K562 (cell line): ENCODE results near the gene GDPD2. TPM values are rescaled to one million over a fixed set of nuclear protein-coding genes. Genes with fewer than 3 reads are reported as not detected.
A peak's percentile ranks its signal among the peaks of the same experiment; 100 is the strongest.

Experiments used
- ADNP ChIP-seq: fragments of 200-800 bp; sonication (Bioruptor generic); IDR thresholded peaks from 2 replicates; pipeline ENCODE4 v1.6.1; 2016; ENCODE audit warnings: missing genetic modification characterization, missing compliant biosample characterization
- DACH1 ChIP-seq: fragments of 450-650 bp; IDR thresholded peaks from 2 replicates; pipeline ENCODE4 v1.6.1; 2018; ENCODE audit not compliant: partially characterized antibody
- FOXA1 ChIP-seq: fragments of 450-650 bp; IDR thresholded peaks from 2 replicates; pipeline ENCODE4 v1.6.1; 2016; ENCODE audit warnings: mild to moderate bottlenecking, borderline replicate concordance
- HNRNPUL1 ChIP-seq: fragments of 200-400 bp; formaldehyde crosslinking; IDR thresholded peaks from 2 replicates; pipeline ENCODE4 v1.6.1; 2017; ENCODE audit warnings: low read length
- MAZ ChIP-seq, 2 experiments: fragments of 450-650 bp in 1 of 2; sonication (generic) in 1 of 2; formaldehyde crosslinking; IDR thresholded peaks in 1 of 2; conservative IDR thresholded peaks in 1 of 2; 2 replicates each; pipeline versions ENCODE4 v1.4.0 to v1.5.0; 2020; ENCODE audit warnings: mild to moderate bottlenecking in 1 of 2, missing genetic modification reagents in 1 of 2
- MCM7 ChIP-seq, 2 experiments: fragments of 450-650 bp; IDR thresholded peaks; 2 replicates each; pipeline ENCODE4 v1.6.1; 2016 to 2018
- NRF1 ChIP-seq, 2 experiments: fragments of 450-650 bp; IDR thresholded peaks in 1 of 2; conservative IDR thresholded peaks in 1 of 2; 2 replicates each; pipeline ENCODE4 v1.6.1; 2014; ENCODE audit warnings: mild to moderate bottlenecking in 2 of 2
- NUFIP1 ChIP-seq: fragments of 450-650 bp; IDR thresholded peaks from 2 replicates; pipeline ENCODE4 v1.6.1; 2018; ENCODE audit not compliant: partially characterized antibody
- POLR2AphosphoS5 ChIP-seq: IDR thresholded peaks from 2 replicates; pipeline ENCODE4 v1.6.1; 2011; ENCODE audit warnings: mild to moderate bottlenecking, low read depth, low read length, moderate library complexity; ENCODE audit not compliant: control insufficient read depth, insufficient read depth
- POLR2G ChIP-seq: fragments of 200-400 bp; formaldehyde crosslinking; IDR thresholded peaks from 2 replicates; pipeline ENCODE4 v1.6.1; 2017; ENCODE audit warnings: low read depth, mild to moderate bottlenecking, antibody characterized with exemption, low read length, moderate library complexity
- PRPF4 ChIP-seq: fragments of 200-400 bp; formaldehyde crosslinking; IDR thresholded peaks from one replicate; pipeline ENCODE4 v1.6.1; 2017; ENCODE audit warnings: low read length, low read depth, mild to moderate bottlenecking; ENCODE audit not compliant: insufficient read depth, poor library complexity, severe bottlenecking
- STAT5A ChIP-seq: IDR thresholded peaks from 2 replicates; pipeline ENCODE4 v1.6.1; 2012; ENCODE audit warnings: low read length, inconsistent platforms, borderline replicate concordance
- TCFL5 ChIP-seq: fragments of 250-450 bp; sonication (Bioruptor Pico); conservative IDR thresholded peaks from 2 replicates; pipeline ENCODE4 v1.6.1; 2021; ENCODE audit warnings: mild to moderate bottlenecking, moderate library complexity, matching md5 sums
- ZNF143 ChIP-seq: sonication (generic); formaldehyde crosslinking; IDR thresholded peaks from 2 replicates; pipeline ENCODE4 v1.9.0; 2022; ENCODE audit warnings: mild to moderate bottlenecking, missing genetic modification reagents
- ZNF311 ChIP-seq: fragments of 250-450 bp; sonication (Bioruptor Pico); IDR thresholded peaks from 2 replicates; pipeline ENCODE4 v1.4.0; 2020; ENCODE audit warnings: mild to moderate bottlenecking, moderate library complexity
- polyA plus RNA-seq, 8 experiments: library from polyadenylated mRNA; depleted of rRNA in 4 of 8; stranded (reverse) in 5 of 8; unstranded in 3 of 8; fragments of >200 nt; fragmentation: Nextera tagmentation in 2 of 8; fragmentation: Illumina TruSeq in 1 of 8; extraction: Ambion mirVana in 2 of 8; extraction: Trizol in 1 of 8; gene quantifications; 2 replicates each; pipeline versions ENCODE4 v1.2.1 to v1.2.3, GENCODE V29; 2011 to 2014; ENCODE audit warnings: inconsistent platforms in 1 of 8, missing spikeins in 1 of 8
- total RNA-seq, 7 experiments: library from RNA; depleted of rRNA in 6 of 7; stranded (reverse); fragments of >200 nt in 6 of 7; fragmentation: Illumina TruSeq in 2 of 7; extraction: Trizol in 2 of 7; gene quantifications; 2 replicates each; pipeline versions ENCODE4 v1.2.1 to v1.2.3, GENCODE V29; 2011 to 2021; ENCODE audit warnings: low replicate concordance in 1 of 7
- TF ChIP-seq, protein P1 (sequence below), 2 experiments: IDR thresholded peaks; 2 replicates each; pipeline ENCODE4 v1.6.1; 2011; ENCODE audit warnings: borderline replicate concordance in 1 of 2, control low read depth in 1 of 2, low read depth in 1 of 2, low read length in 1 of 2, mild to moderate bottlenecking in 1 of 2, mixed read lengths in 1 of 2, moderate library complexity in 1 of 2; ENCODE audit not compliant: insufficient read depth in 1 of 2, insufficient read length in 1 of 2, poor library complexity in 1 of 2, severe bottlenecking in 1 of 2; ENCODE audit errors: extremely low read depth in 1 of 2
- TF ChIP-seq, protein P2 (sequence below), 2 experiments: IDR thresholded peaks in 1 of 2; conservative IDR thresholded peaks in 1 of 2; 2 replicates each; pipeline ENCODE4 v1.6.1; 2016; ENCODE audit warnings: low read depth in 2 of 2, mild to moderate bottlenecking in 1 of 2, missing compliant biosample characterization in 1 of 2, missing genetic modification characterization in 1 of 2, moderate library complexity in 1 of 2
- TF ChIP-seq, protein P3 (sequence below): sonication (generic); formaldehyde crosslinking; IDR thresholded peaks from 2 replicates; pipeline ENCODE4 v1.8.0; 2022; ENCODE audit warnings: mild to moderate bottlenecking, missing genetic modification reagents, borderline replicate concordance
- TF ChIP-seq, protein P4 (sequence below), 2 experiments: fragments of 450-650 bp; IDR thresholded peaks; 2 replicates each; pipeline ENCODE4 v1.6.1; 2016

The GDPD2 gene
- total and polyA plus RNA-seq, 9 of the 15 experiments (the other 6 are each of a cell fraction or from before 2014, with no cell fraction given), result not detected

DNA sequence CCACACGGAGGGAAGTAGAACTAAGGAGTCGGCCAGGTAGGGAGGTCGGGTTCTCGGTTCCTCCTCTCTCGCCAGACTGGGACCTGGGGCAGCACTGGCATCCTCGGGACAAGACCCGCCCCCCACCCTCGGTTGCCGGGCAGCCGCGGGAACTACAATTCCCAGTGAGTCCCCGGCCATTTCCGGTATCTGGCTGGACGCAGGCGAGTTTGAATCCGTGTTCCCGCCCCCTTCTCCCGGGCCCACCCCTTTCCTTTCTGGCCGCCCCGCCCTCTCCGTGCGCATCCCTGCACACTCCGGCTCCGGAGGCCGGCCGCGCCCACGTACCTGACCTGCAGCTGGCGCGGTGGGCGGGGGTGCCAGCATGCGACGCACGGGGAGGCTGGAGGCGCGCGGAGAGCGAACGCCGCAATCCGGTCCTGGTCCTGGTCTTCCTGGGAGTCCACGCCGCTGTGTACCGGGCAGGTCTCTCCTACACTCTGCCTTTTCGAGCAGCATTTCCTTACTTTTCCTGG, 11.3 kb downstream of the GDPD2 start (continued):
- no peak for TF ChIP-seq POLR2AphosphoS5
- TF ChIP-seq MAZ (CRISPR knock-in tag; conservative IDR thresholded peaks at IDR 0.05 in 1 of 2, IDR thresholded peaks at IDR 0.05 in 1 of 2), result peak in 1 of 2 experiments; percentile 39; a peak in 1 of 4 replicates
- no peak for TF ChIP-seq PRPF4
- no peak for TF ChIP-seq ZNF311 (CRISPR knock-in tag)
- peak; percentile 73 for TF ChIP-seq ZNF143 (CRISPR knock-in tag)
- TF ChIP-seq NUFIP1, result no peak
- TF ChIP-seq HNRNPUL1, result no peak
- TF ChIP-seq, protein P1, sequence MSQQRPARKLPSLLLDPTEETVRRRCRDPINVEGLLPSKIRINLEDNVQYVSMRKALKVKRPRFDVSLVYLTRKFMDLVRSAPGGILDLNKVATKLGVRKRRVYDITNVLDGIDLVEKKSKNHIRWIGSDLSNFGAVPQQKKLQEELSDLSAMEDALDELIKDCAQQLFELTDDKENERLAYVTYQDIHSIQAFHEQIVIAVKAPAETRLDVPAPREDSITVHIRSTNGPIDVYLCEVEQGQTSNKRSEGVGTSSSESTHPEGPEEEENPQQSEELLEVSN (IDR thresholded peaks at IDR 0.05; ENCODE audit: borderline replicate concordance in 1 of 2, extremely low read depth in 1 of 2, insufficient read depth in 1 of 2, insufficient read length in 1 of 2, low read depth in 1 of 2, low read length in 1 of 2, poor library complexity in 1 of 2, severe bottlenecking in 1 of 2), result peak in 1 of 2 experiments; percentile 51
- no peak for TF ChIP-seq TCFL5 (CRISPR knock-in tag)
- no peak for TF ChIP-seq ADNP (tag)
- TF ChIP-seq POLR2G, result no peak; the same call in none of the 2 replicates
- no peak for TF ChIP-seq FOXA1
- TF ChIP-seq NRF1 (conservative IDR thresholded peaks at IDR 0.05 in 1 of 2, IDR thresholded peaks at IDR 0.05 in 1 of 2), result peak; percentile 73 to 76
- no peak for TF ChIP-seq DACH1
- TF ChIP-seq, protein P2, sequence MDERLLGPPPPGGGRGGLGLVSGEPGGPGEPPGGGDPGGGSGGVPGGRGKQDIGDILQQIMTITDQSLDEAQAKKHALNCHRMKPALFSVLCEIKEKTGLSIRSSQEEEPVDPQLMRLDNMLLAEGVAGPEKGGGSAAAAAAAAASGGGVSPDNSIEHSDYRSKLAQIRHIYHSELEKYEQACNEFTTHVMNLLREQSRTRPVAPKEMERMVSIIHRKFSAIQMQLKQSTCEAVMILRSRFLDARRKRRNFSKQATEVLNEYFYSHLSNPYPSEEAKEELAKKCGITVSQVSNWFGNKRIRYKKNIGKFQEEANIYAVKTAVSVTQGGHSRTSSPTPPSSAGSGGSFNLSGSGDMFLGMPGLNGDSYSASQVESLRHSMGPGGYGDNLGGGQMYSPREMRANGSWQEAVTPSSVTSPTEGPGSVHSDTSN (CRISPR knock-in tag; IDR thresholded peaks at IDR 0.05; ENCODE audit: low read depth), result no peak
- TF ChIP-seq, protein P2 (tag; conservative IDR thresholded peaks at IDR 0.05; ENCODE audit: low read depth), result no peak
- TF ChIP-seq, protein P3, sequence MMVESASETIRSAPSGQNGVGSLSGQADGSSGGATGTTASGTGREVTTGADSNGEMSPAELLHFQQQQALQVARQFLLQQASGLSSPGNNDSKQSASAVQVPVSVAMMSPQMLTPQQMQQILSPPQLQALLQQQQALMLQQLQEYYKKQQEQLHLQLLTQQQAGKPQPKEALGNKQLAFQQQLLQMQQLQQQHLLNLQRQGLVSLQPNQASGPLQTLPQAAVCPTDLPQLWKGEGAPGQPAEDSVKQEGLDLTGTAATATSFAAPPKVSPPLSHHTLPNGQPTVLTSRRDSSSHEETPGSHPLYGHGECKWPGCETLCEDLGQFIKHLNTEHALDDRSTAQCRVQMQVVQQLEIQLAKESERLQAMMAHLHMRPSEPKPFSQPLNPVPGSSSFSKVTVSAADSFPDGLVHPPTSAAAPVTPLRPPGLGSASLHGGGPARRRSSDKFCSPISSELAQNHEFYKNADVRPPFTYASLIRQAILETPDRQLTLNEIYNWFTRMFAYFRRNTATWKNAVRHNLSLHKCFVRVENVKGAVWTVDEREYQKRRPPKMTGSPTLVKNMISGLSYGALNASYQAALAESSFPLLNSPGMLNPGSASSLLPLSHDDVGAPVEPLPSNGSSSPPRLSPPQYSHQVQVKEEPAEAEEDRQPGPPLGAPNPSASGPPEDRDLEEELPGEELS, result no peak
- TF ChIP-seq MCM7 (IDR thresholded peaks at IDR 0.05), result no peak
- no peak for TF ChIP-seq STAT5A
- TF ChIP-seq, protein P4, sequence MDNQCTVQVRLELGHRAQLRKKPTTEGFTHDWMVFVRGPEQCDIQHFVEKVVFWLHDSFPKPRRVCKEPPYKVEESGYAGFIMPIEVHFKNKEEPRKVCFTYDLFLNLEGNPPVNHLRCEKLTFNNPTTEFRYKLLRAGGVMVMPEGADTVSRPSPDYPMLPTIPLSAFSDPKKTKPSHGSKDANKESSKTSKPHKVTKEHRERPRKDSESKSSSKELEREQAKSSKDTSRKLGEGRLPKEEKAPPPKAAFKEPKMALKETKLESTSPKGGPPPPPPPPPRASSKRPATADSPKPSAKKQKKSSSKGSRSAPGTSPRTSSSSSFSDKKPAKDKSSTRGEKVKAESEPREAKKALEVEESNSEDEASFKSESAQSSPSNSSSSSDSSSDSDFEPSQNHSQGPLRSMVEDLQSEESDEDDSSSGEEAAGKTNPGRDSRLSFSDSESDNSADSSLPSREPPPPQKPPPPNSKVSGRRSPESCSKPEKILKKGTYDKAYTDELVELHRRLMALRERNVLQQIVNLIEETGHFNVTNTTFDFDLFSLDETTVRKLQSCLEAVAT (IDR thresholded peaks at IDR 0.05), result no peak
